AG09309 (cell line): Measurements from ENCODE around the gene CAMK2A.

Experiments
- DNase-seq: peaks from one replicate; pipeline ENCODE4 v3.0.0-alpha.2; 2010; ENCODE audit warnings: low read depth
- H3K4me3 ChIP-seq: 2 replicates; pipeline ENCODE4 v1.5.1; 2011; ENCODE audit warnings: mild to moderate bottlenecking, low read depth, low read length, moderate library complexity; ENCODE audit not compliant: control insufficient read depth
- CTCF ChIP-seq: IDR thresholded peaks from 2 replicates; pipeline ENCODE4 v1.5.1; 2011; ENCODE audit warnings: mild to moderate bottlenecking, low read depth, low read length, inconsistent platforms; ENCODE audit not compliant: insufficient read depth, control insufficient read depth; ENCODE audit errors: missing control alignments

Gene CAMK2A

GRCh38 chr5:150311015-150311692, 21.6 kb upstream of the CAMK2A start:
- DNase-seq, result no peak
- H3K4me3 ChIP-seq, result no peak overlapping the region
- TF ChIP-seq CTCF, result no peak

GRCh38 chr5:150310246-150310645, 20.7 kb upstream of the CAMK2A start:
- no peak for TF ChIP-seq CTCF
- no peak for DNase-seq
- H3K4me3 ChIP-seq, result no peak overlapping the region

- TF ChIP-seq CTCF, result no peak
Measured at GRCh38 chr5:150309886-150310239, 20.3 kb upstream of the CAMK2A start.

GRCh38 chr5:150309101-150309885, 19.7 kb upstream of the CAMK2A start:
- H3K4me3 ChIP-seq, result no peak overlapping the region
- no peak for TF ChIP-seq CTCF
- DNase-seq, result no peak

More at GRCh38 chr5:150309886-150310239, 20.3 kb upstream of the CAMK2A start:
- H3K4me3 ChIP-seq, result no peak overlapping the region
- DNase-seq, result no peak

- TF ChIP-seq CTCF, result no peak
- no peak for DNase-seq
- H3K4me3 ChIP-seq, result no peak overlapping the region
Measured at GRCh38 chr5:150307617-150308426, 18.2 kb upstream of the CAMK2A start.

GRCh38 chr5:150306775-150307174, 17.2 kb upstream of the CAMK2A start:
- H3K4me3 ChIP-seq, result no peak overlapping the region
- no peak for TF ChIP-seq CTCF
- no peak for DNase-seq
